Measurements from ENCODE around the gene SPATA6.
"Not testable (repeated sequence)": the region's sequence is repeated elsewhere in the genome, so short reads cannot be mapped to it uniquely, and the experiment has no call there.

The SPATA6 gene

DNA sequence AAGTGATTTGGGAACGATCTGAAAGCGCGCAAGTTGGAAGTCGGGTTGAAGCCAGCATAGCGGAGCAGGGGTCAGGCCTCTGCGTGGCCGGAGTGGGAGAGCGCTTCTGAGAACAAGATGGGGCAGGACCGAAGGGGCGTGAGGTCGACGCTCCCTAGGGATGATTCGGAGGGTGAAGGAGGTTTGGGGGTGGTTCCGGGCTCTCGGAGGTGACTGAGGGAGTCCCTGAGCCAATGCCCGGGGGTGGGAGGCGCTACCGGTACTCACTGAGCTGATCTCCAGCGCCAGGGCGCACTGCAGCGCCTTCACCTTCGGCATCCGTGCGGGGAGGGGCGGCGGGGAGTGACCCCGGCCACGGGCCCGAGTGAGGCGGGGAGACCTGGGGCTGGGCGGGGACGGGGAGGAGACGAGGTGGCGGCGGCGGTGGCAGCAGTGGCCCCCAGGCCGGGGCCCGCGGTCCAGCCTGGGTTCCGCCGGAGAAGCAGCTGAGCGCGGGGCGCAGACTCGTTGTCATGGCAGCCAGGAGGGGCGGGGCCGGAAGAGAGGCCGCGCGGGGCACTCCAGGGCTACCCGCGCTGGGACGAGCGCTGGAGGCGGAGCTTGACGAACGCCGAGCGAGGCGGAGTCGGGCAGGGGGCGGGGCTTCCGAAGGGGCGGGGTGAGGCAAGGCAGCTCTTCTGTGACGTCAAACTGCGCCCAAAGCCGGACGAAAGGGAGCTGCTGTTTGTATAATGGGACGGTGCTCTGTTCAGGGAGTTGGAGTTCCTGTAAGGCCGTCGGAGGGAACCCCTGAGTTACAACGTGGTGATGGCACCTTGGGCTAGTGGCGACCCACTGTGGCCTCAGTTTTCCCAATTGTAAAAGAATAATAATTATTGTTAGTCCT is at the start of gene SPATA6:
Gene SPATA6 (minus strand): TSS at position 514 of the 886 bp plus-strand sequence. CDS start 196 bp downstream, at position 318.
- Histone ChIP-seq H3K36me3 (ENCODE audit: control insufficient read depth, insufficient read depth, low read length) (no peaks in the 10 kb centered on the region), H3K4me2 (ENCODE audit: low read length) (peak within 1 kb of the TSS; percentile 86), H3K4me3 (ENCODE audit: low read depth, low read length) (peak within 1 kb of the TSS; percentile 79), H2AFZ (peak within 1 kb of the TSS; percentile 91), H3K4me1 (peaks cover 4% of the 10 kb centered on the region), H3K9ac (no peak within 1 kb of the TSS), H3K79me2 (no peaks in the 10 kb centered on the region), H3K27ac (peak within 1 kb of the TSS; percentile 85), H3K27me3 (ENCODE audit: control insufficient read depth, insufficient read depth, low read length) (no peaks in the 10 kb centered on the region), H3K9me3 (ENCODE audit: control insufficient read depth, low read length) (no peaks in the 10 kb centered on the region)
- TF ChIP-seq, protein P1, sequence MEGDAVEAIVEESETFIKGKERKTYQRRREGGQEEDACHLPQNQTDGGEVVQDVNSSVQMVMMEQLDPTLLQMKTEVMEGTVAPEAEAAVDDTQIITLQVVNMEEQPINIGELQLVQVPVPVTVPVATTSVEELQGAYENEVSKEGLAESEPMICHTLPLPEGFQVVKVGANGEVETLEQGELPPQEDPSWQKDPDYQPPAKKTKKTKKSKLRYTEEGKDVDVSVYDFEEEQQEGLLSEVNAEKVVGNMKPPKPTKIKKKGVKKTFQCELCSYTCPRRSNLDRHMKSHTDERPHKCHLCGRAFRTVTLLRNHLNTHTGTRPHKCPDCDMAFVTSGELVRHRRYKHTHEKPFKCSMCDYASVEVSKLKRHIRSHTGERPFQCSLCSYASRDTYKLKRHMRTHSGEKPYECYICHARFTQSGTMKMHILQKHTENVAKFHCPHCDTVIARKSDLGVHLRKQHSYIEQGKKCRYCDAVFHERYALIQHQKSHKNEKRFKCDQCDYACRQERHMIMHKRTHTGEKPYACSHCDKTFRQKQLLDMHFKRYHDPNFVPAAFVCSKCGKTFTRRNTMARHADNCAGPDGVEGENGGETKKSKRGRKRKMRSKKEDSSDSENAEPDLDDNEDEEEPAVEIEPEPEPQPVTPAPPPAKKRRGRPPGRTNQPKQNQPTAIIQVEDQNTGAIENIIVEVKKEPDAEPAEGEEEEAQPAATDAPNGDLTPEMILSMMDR (IDR thresholded peaks at IDR 0.05): no peak

DNA sequence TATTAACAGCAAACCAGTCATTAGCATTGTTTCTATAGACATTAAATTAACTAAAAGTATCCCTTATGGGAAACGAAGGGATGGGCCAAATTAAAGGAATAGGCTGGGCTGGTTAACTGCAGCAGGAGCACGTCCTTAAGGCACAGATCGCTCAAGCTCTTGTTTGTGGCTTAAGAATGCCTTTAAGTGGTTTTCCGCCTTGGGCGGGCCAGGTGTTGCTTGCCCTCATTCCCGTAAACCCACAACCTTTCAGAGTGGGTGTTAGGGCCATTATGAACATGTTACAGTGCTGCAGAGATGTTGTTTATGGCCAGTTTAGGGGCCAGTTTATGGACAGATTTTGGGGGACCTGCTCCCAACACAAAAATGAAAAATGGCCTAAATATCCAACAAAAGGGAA is 47.9 kb upstream of the SPATA6 start:
- not testable (repeated sequence) for H3K36me3 ChIP-seq (ENCODE audit: control insufficient read depth, insufficient read depth, low read length); H2AFZ ChIP-seq; H3K27ac ChIP-seq; H3K4me1 ChIP-seq; H3K9ac ChIP-seq; H3K79me2 ChIP-seq; H3K9me3 ChIP-seq (ENCODE audit: control insufficient read depth, low read length); H3K4me2 ChIP-seq (ENCODE audit: low read length); H3K27me3 ChIP-seq (ENCODE audit: control insufficient read depth, insufficient read depth, low read length); H3K4me3 ChIP-seq (ENCODE audit: low read depth, low read length)

DNA sequence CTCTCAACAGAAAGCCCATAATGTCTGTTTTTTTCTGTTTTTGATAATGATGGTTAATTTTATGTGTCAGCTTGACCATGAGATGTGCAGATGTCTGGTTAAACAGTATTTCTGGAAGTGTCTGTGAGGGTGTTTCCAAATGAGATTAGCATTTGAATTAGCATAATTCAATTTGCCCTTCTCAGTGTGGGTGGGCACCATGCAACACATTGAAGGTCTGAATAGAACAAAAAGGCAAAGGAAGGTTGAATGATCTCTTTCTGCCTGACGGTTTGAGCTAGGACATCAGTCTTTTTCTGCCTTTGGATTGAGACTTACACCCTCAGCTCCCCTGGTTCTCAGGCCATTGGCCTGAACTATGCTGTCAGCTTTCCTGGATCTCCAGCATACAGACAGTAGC is 34.9 kb upstream of the SPATA6 start:
- H3K9me3 ChIP-seq (ENCODE audit: control insufficient read depth, low read length): no peaks in the 10 kb centered on the region
- H3K4me1 ChIP-seq: no peaks in the 10 kb centered on the region
- H3K4me3 ChIP-seq (ENCODE audit: low read depth, low read length): no peak overlapping the region
- no peak overlapping the region for H3K9ac ChIP-seq
- H3K4me2 ChIP-seq (ENCODE audit: low read length): no peak overlapping the region
- TF ChIP-seq, protein P1 (IDR thresholded peaks at IDR 0.05): no peak
- H3K27me3 ChIP-seq (ENCODE audit: control insufficient read depth, insufficient read depth, low read length): no peaks in the 10 kb centered on the region
- H3K27ac ChIP-seq: no peak overlapping the region
- H3K79me2 ChIP-seq: no peaks in the 10 kb centered on the region
- no peak overlapping the region for H2AFZ ChIP-seq
- H3K36me3 ChIP-seq (ENCODE audit: control insufficient read depth, insufficient read depth, low read length): no peaks in the 10 kb centered on the region

DNA sequence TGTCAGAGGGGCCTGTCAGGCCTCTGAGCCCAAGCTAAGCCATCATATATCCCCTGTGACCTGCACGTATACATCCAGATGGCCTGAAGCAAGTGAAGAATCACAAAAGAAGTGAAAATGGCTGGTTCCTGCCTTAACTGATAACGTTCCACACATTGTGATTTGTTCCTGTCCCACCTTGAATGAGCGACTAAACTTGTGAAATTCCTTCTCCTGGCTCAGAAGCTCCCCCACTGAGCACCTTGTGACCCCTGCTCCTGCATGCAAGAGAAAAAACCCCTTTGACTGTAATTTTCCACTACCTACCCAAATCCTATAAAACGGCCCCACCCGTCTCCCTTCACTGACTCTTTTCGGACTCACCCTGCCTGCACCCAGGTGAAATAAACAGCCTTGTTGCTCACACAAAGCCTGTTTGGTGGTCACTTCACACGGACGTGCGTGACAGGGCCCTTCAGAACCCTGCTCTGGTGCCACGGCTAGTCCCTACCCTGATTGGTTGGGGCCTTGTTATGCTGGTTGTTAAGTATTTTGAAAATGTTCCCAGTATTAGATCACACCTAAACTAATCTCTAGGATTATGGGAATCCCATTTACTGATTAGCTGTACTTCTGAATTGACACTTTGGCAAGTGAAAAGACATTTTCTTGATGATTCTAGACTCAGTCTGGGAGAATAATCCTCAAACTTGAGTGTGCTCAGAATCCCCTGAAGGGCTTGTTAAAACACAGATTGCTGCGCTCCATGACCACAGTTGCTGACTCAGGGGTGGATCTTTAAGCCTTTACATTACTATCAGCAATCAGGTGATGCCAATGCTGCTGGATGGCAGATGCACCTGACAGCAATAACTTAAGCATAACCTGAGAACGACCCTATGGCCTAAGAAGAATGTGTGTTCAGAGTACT is 28.8 kb upstream of the SPATA6 start:
- Histone ChIP-seq H3K36me3 (ENCODE audit: control insufficient read depth, insufficient read depth, low read length) (no peaks in the 10 kb centered on the region), H2AFZ (no peak overlapping the region), H3K4me2 (ENCODE audit: low read length) (no peak overlapping the region), H3K79me2 (no peaks in the 10 kb centered on the region), H3K27me3 (ENCODE audit: control insufficient read depth, insufficient read depth, low read length) (no peaks in the 10 kb centered on the region), H3K27ac (no peak overlapping the region), H3K9me3 (ENCODE audit: control insufficient read depth, low read length) (no peaks in the 10 kb centered on the region), H3K9ac (no peak overlapping the region), H3K4me1 (no peaks in the 10 kb centered on the region), H3K4me3 (ENCODE audit: low read depth, low read length) (no peak overlapping the region)
- TF ChIP-seq, protein P1 (IDR thresholded peaks at IDR 0.05): no peak

DNA sequence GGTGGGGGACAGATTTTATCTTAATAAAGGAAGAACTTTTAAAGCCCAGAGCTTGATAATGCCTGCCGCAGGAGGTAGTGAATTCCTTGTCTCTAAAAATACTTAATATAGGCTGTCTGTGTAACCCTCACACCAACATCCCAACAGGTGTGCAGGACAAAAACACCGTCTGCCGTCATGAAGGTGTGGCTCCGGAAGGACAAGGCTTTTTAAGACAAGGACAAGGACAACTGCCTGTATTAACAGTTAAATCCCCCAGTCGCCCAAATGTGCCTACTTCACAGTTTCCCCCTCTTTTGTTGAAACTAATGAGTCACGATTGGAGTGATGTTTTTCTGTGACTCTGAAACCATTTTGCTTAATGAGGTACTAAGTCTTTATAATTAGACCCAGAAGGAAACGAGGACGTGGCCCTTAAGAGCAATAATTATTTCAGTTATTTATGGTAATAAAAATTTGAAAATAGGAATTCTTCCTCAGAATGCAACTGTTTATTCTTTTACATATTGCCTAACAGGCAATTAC is 27.3 kb upstream of the SPATA6 start:
- Histone ChIP-seq H3K4me3 (ENCODE audit: low read depth, low read length) (no peak overlapping the region), H3K9me3 (ENCODE audit: control insufficient read depth, low read length) (no peaks in the 10 kb centered on the region), H3K36me3 (ENCODE audit: control insufficient read depth, insufficient read depth, low read length) (no peaks in the 10 kb centered on the region), H3K4me1 (peaks cover 3% of the 10 kb centered on the region), H3K4me2 (ENCODE audit: low read length) (no peak overlapping the region), H3K27ac (no peak overlapping the region), H2AFZ (no peak overlapping the region), H3K9ac (no peak overlapping the region), H3K79me2 (no peaks in the 10 kb centered on the region), H3K27me3 (ENCODE audit: control insufficient read depth, insufficient read depth, low read length) (no peaks in the 10 kb centered on the region)
- TF ChIP-seq, protein P1 (IDR thresholded peaks at IDR 0.05): no peak
